Body of pancreas (tissue), 4 donors: ENCODE results near the gene TMC7.
"Not testable (repeated sequence)": the region's sequence is repeated elsewhere in the genome, so short reads cannot be mapped to it uniquely, and the experiment has no call there.

ENCODE experiments used
- CTCF ChIP-seq, 7 experiments: fragments of 450-650 bp in 4 of 7; fragments of 200-600 bp in 3 of 7; sonication (generic) in 3 of 7; IDR thresholded peaks; one replicate each; pipeline ENCODE4 v1.5.1; 2016 to 2019; ENCODE audit warnings: antibody characterized with exemption in 7 of 7
- POLR2A ChIP-seq, 3 donors: fragments of 450-650 bp; IDR thresholded peaks; one replicate each; pipeline ENCODE4 v1.6.1; 2016; ENCODE audit warnings: antibody characterized with exemption in 3 of 3, mild to moderate bottlenecking in 2 of 3

- not testable (repeated sequence) for TF ChIP-seq CTCF, POLR2A (IDR thresholded peaks at IDR 0.05)
These were observed 11.7 kb downstream of the TMC7 start for GRCh38 chr16:18995406-18995805.
